HEK293 (cell line): ENCODE data around the gene RPS15.

Source experiments
- CTCF ChIA-PET: fragments of 350-600 bp; formaldehyde crosslinking; extraction: SDS; loops from one replicate; lab custom pipeline; 2021; ENCODE audit warnings: antibody characterized with exemption; lab: Yijun Ruan, JAX
- POLR2A ChIA-PET: fragments of 300-600 bp; formaldehyde crosslinking; extraction: SDS; loops from one replicate; lab custom pipeline; 2020; ENCODE audit warnings: antibody characterized with exemption, inconsistent platforms; lab: Yijun Ruan, JAX
- H3K27ac ChIP-seq: fragments of 200-500 bp; sonication (Bioruptor generic); 2 replicates; pipeline ENCODE4 v1.5.1; 2014; ENCODE audit warnings: low read depth, low read length, control low read depth, inconsistent platforms; ENCODE audit errors: extremely low read depth
- H3K36me3 ChIP-seq, 2 experiments: fragments of 200-500 bp in 1 of 2; sonication (Bioruptor generic) in 1 of 2; 1 replicate in 1 of 2; 2 replicates in 1 of 2; pipeline ENCODE4 v1.5.1; 2014 to 2017; ENCODE audit warnings: inconsistent platforms in 2 of 2, low read length in 2 of 2; ENCODE audit not compliant: control insufficient read depth in 2 of 2, insufficient read depth in 1 of 2
- H3K4me1 ChIP-seq: fragments of 200-500 bp; sonication (Bioruptor generic); 2 replicates; pipeline ENCODE4 v1.5.1; 2014; ENCODE audit warnings: mild to moderate bottlenecking, low read length, inconsistent platforms; ENCODE audit not compliant: control insufficient read depth, insufficient read depth
- H3K4me3 ChIP-seq: 2 replicates; pipeline ENCODE4 v1.5.1; 2011; ENCODE audit warnings: low read depth, mild to moderate bottlenecking, control low read depth, low read length, moderate library complexity
- H3K9me3 ChIP-seq: fragments of 200-500 bp; sonication (Bioruptor generic); 2 replicates; pipeline ENCODE4 v1.5.1; 2014; ENCODE audit warnings: low read depth, low read length, inconsistent platforms; ENCODE audit not compliant: control insufficient read depth, insufficient read depth
- BCL11A ChIP-seq: fragments of 450-650 bp; formaldehyde crosslinking; IDR thresholded peaks from 2 replicates; pipeline ENCODE4 v1.5.1; 2016; ENCODE audit warnings: low read depth, missing biosample characterization, missing genetic modification characterization
- EGR2 ChIP-seq: fragments of 450-650 bp; formaldehyde crosslinking; IDR thresholded peaks from 2 replicates; pipeline ENCODE4 v1.5.1; 2016; ENCODE audit warnings: low read depth, missing biosample characterization, missing genetic modification characterization
- GLIS2 ChIP-seq: fragments of 450-650 bp; formaldehyde crosslinking; IDR thresholded peaks from 2 replicates; pipeline ENCODE4 v1.5.1; 2016; ENCODE audit warnings: missing biosample characterization, missing genetic modification characterization
- IKZF3 ChIP-seq: fragments of 450-650 bp; IDR thresholded peaks from 2 replicates; pipeline ENCODE4 v1.5.0; 2018; ENCODE audit warnings: missing biosample characterization, mild to moderate bottlenecking, missing genetic modification characterization, moderate library complexity
- ZBTB7A ChIP-seq: fragments of 450-650 bp; formaldehyde crosslinking; IDR thresholded peaks from 2 replicates; pipeline ENCODE4 v1.5.1; 2016; ENCODE audit warnings: low read depth, missing biosample characterization, missing genetic modification characterization
- ZBTB8A ChIP-seq: fragments of 450-650 bp; formaldehyde crosslinking; IDR thresholded peaks from 2 replicates; pipeline ENCODE4 v1.5.1; 2016; ENCODE audit warnings: missing biosample characterization, missing genetic modification characterization
- ZFHX2 ChIP-seq: fragments of 450-650 bp; formaldehyde crosslinking; conservative IDR thresholded peaks from 2 replicates; pipeline ENCODE4 v1.5.1; 2016; ENCODE audit warnings: missing biosample characterization, missing genetic modification characterization
- ZFP69B ChIP-seq: fragments of 450-650 bp; formaldehyde crosslinking; IDR thresholded peaks from 2 replicates; pipeline ENCODE4 v1.5.1; 2016; ENCODE audit warnings: missing biosample characterization, missing genetic modification characterization
- ZIC2 ChIP-seq: fragments of 450-650 bp; formaldehyde crosslinking; IDR thresholded peaks from 2 replicates; pipeline ENCODE4 v1.5.1; 2016; ENCODE audit warnings: missing biosample characterization, missing genetic modification characterization
- ZNF202 ChIP-seq: fragments of 450-650 bp; formaldehyde crosslinking; IDR thresholded peaks from 2 replicates; pipeline ENCODE4 v1.5.1; 2016; ENCODE audit warnings: missing biosample characterization, missing genetic modification characterization, borderline replicate concordance
- ZNF302 ChIP-seq: fragments of 450-650 bp; formaldehyde crosslinking; IDR thresholded peaks from 2 replicates; pipeline ENCODE4 v1.5.1; 2016; ENCODE audit warnings: missing biosample characterization, missing genetic modification characterization, low read depth
- ZNF335 ChIP-seq: fragments of 450-650 bp; formaldehyde crosslinking; conservative IDR thresholded peaks from 2 replicates; pipeline ENCODE4 v1.5.1; 2016; ENCODE audit warnings: missing biosample characterization, missing genetic modification characterization
- ZNF350 ChIP-seq: fragments of 450-650 bp; formaldehyde crosslinking; IDR thresholded peaks from 2 replicates; pipeline ENCODE4 v1.5.0; 2017; ENCODE audit warnings: missing biosample characterization, mild to moderate bottlenecking, missing genetic modification characterization
- ZNF391 ChIP-seq: fragments of 450-650 bp; formaldehyde crosslinking; IDR thresholded peaks from 2 replicates; pipeline ENCODE4 v1.5.1; 2016; ENCODE audit warnings: low read depth, missing biosample characterization, missing genetic modification characterization, borderline replicate concordance
- ZNF404 ChIP-seq: fragments of 450-650 bp; formaldehyde crosslinking; IDR thresholded peaks from 2 replicates; pipeline ENCODE4 v1.5.1; 2017; ENCODE audit warnings: missing biosample characterization, missing genetic modification characterization
- TF ChIP-seq, protein P1 (sequence below): fragments of 450-650 bp; formaldehyde crosslinking; IDR thresholded peaks from 2 replicates; pipeline ENCODE4 v1.5.1; 2016; ENCODE audit warnings: missing biosample characterization, missing genetic modification characterization
- TF ChIP-seq, protein P2 (sequence below): fragments of 450-650 bp; formaldehyde crosslinking; IDR thresholded peaks from 2 replicates; pipeline ENCODE4 v1.5.1; 2016; ENCODE audit warnings: missing biosample characterization, missing genetic modification characterization
- TF ChIP-seq, protein P3 (sequence below): fragments of 450-650 bp; formaldehyde crosslinking; IDR thresholded peaks from 2 replicates; pipeline ENCODE4 v1.5.1; 2016; ENCODE audit warnings: missing biosample characterization, missing genetic modification characterization
- TF ChIP-seq, protein P4 (sequence below): fragments of 450-650 bp; formaldehyde crosslinking; IDR thresholded peaks from 2 replicates; pipeline ENCODE4 v1.5.1; 2017; ENCODE audit warnings: missing biosample characterization, missing genetic modification characterization
- TF ChIP-seq, protein P5 (sequence below): fragments of 450-650 bp; formaldehyde crosslinking; IDR thresholded peaks from 2 replicates; pipeline ENCODE4 v1.5.1; 2016; ENCODE audit warnings: missing biosample characterization, missing genetic modification characterization
- TF ChIP-seq, protein P6 (sequence below): fragments of 450-650 bp; formaldehyde crosslinking; IDR thresholded peaks from 2 replicates; pipeline ENCODE4 v1.5.1; 2016; ENCODE audit warnings: missing biosample characterization, missing genetic modification characterization

Gene RPS15

DNA sequence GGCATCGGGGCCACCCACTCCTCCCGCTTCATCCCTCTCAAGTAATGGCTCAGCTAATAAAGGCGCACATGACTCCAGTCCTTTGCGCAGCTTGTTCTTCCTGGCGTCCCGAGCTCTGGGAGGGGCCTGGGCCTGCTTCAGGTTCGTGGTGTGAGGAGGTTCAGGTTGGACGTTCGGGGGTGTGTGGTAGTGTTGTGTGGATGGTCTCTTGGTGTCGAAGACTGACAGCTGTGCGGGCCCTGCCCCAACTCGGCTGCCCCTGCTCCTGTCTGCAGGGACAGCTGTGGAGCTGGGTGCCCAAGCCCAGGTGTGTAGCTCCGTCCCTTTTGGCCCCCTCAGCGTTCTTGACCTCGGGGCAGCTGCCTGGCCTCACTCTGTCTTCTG, 2.2 kb downstream of the RPS15 start (continued):
- TF ChIP-seq, protein P1, sequence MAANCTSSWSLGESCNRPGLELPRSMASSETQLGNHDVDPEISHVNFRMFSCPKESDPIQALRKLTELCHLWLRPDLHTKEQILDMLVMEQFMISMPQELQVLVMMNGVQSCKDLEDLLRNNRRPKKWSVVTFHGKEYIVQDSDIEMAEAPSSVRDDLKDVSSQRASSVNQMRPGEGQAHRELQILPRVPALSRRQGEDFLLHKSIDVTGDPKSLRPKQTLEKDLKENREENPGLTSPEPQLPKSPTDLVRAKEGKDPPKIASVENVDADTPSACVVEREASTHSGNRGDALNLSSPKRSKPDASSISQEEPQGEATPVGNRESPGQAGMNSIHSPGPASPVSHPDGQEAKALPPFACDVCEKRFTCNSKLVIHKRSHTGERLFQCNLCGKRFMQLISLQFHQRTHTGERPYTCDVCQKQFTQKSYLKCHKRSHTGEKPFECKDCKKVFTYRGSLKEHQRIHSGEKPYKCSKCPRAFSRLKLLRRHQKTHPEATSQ (tag by site-specific recombination) = no peak
- TF ChIP-seq ZNF391 (tag by site-specific recombination) = 0 out of 2 replicates have a peak, but pooled peaks have one; percentile 32
- TF ChIP-seq, protein P2, sequence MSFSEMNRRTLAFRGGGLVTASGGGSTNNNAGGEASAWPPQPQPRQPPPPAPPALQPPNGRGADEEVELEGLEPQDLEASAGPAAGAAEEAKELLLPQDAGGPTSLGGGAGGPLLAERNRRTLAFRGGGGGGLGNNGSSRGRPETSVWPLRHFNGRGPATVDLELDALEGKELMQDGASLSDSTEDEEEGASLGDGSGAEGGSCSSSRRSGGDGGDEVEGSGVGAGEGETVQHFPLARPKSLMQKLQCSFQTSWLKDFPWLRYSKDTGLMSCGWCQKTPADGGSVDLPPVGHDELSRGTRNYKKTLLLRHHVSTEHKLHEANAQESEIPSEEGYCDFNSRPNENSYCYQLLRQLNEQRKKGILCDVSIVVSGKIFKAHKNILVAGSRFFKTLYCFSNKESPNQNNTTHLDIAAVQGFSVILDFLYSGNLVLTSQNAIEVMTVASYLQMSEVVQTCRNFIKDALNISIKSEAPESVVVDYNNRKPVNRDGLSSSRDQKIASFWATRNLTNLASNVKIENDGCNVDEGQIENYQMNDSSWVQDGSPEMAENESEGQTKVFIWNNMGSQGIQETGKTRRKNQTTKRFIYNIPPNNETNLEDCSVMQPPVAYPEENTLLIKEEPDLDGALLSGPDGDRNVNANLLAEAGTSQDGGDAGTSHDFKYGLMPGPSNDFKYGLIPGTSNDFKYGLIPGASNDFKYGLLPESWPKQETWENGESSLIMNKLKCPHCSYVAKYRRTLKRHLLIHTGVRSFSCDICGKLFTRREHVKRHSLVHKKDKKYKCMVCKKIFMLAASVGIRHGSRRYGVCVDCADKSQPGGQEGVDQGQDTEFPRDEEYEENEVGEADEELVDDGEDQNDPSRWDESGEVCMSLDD (tag by site-specific recombination) = 0 out of 2 replicates have a peak, but pooled peaks have one; percentile 12
- TF ChIP-seq ZNF202 = no peak
- TF ChIP-seq, protein P3, sequence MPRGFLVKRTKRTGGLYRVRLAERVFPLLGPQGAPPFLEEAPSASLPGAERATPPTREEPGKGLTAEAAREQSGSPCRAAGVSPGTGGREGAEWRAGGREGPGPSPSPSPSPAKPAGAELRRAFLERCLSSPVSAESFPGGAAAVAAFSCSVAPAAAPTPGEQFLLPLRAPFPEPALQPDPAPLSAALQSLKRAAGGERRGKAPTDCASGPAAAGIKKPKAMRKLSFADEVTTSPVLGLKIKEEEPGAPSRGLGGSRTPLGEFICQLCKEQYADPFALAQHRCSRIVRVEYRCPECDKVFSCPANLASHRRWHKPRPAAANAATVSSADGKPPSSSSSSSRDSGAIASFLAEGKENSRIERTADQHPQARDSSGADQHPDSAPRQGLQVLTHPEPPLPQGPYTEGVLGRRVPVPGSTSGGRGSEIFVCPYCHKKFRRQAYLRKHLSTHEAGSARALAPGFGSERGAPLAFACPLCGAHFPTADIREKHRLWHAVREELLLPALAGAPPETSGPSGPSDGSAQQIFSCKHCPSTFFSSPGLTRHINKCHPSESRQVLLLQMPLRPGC (tag by site-specific recombination) = 0 out of 2 replicates have a peak, but pooled peaks have one; percentile 17
- TF ChIP-seq ZNF404 (tag by site-specific recombination) = no peak
- no peak for TF ChIP-seq IKZF3
- TF ChIP-seq ZFHX2 (tag by site-specific recombination) = peak; percentile 25

DNA sequence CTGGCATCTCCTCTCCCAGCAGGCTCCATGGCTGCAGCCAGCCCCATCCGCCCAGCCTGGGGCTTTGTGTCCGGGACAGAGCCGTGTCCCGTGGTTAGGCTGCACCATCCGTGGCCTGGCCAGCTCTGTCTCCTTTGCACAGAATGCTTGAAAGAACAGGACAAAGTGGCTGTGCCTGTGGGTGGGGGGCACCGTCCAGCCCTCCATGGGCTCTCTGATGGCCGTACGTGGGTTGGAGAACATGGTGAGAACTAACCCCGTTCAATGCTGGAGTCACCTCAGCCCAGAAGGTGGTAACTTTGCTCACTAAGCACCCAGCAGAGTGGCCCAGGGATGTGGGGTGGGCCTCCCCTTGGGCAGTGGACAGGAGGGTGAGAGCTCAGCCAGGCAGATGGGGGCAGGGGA, 2.8 kb downstream of the RPS15 start:
- Histone ChIP-seq H3K36me3 (peaks cover 15 to 39% of the 10 kb centered on the region in 2 experiments; a peak in 2 of 3 replicates), H3K4me1 (peaks cover 16% of the 10 kb centered on the region), H3K27ac (peak overlapping the region; percentile 100), H3K4me3 (no peak overlapping the region), H3K9me3 (no peaks in the 10 kb centered on the region)
- ChIA-PET CTCF (no interaction called here), POLR2A (interaction anchor here (1.0 to 1.8 kb wide), 2 partner anchors 12 to 20 kb away, joined by 7 to 10 read pairs; no protein-coding TSS in a partner anchor)
- TF ChIP-seq ZNF350 (tag by site-specific recombination) (no peak), ZIC2 (tag by site-specific recombination) (peak; percentile 82), ZFP69B (tag by site-specific recombination) (peak; percentile 26; the same call in 1 of the 2 replicates), ZNF302 (tag by site-specific recombination) (no peak), BCL11A (tag by site-specific recombination) (peak; percentile 15; the same call in 1 of the 2 replicates), ZNF335 (tag by site-specific recombination) (no peak), GLIS2 (tag by site-specific recombination) (peak; percentile 70), ZBTB8A (0 out of 2 replicates have a peak, but pooled peaks have one; percentile 14), EGR2 (tag by site-specific recombination) (0 out of 2 replicates have a peak, but pooled peaks have one; percentile 22), ZBTB7A (tag by site-specific recombination) (peak; percentile 53; the same call in 1 of the 2 replicates)
- TF ChIP-seq, protein P4, sequence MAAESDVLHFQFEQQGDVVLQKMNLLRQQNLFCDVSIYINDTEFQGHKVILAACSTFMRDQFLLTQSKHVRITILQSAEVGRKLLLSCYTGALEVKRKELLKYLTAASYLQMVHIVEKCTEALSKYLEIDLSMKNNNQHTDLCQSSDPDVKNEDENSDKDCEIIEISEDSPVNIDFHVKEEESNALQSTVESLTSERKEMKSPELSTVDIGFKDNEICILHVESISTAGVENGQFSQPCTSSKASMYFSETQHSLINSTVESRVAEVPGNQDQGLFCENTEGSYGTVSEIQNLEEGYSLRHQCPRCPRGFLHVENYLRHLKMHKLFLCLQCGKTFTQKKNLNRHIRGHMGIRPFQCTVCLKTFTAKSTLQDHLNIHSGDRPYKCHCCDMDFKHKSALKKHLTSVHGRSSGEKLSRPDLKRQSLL = peak; percentile 61
- TF ChIP-seq, protein P5, sequence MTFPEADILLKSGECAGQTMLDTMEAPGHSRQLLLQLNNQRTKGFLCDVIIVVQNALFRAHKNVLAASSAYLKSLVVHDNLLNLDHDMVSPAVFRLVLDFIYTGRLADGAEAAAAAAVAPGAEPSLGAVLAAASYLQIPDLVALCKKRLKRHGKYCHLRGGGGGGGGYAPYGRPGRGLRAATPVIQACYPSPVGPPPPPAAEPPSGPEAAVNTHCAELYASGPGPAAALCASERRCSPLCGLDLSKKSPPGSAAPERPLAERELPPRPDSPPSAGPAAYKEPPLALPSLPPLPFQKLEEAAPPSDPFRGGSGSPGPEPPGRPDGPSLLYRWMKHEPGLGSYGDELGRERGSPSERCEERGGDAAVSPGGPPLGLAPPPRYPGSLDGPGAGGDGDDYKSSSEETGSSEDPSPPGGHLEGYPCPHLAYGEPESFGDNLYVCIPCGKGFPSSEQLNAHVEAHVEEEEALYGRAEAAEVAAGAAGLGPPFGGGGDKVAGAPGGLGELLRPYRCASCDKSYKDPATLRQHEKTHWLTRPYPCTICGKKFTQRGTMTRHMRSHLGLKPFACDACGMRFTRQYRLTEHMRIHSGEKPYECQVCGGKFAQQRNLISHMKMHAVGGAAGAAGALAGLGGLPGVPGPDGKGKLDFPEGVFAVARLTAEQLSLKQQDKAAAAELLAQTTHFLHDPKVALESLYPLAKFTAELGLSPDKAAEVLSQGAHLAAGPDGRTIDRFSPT (tag by site-specific recombination) = 0 out of 2 replicates have a peak, but pooled peaks have one; percentile 14
- TF ChIP-seq, protein P6, sequence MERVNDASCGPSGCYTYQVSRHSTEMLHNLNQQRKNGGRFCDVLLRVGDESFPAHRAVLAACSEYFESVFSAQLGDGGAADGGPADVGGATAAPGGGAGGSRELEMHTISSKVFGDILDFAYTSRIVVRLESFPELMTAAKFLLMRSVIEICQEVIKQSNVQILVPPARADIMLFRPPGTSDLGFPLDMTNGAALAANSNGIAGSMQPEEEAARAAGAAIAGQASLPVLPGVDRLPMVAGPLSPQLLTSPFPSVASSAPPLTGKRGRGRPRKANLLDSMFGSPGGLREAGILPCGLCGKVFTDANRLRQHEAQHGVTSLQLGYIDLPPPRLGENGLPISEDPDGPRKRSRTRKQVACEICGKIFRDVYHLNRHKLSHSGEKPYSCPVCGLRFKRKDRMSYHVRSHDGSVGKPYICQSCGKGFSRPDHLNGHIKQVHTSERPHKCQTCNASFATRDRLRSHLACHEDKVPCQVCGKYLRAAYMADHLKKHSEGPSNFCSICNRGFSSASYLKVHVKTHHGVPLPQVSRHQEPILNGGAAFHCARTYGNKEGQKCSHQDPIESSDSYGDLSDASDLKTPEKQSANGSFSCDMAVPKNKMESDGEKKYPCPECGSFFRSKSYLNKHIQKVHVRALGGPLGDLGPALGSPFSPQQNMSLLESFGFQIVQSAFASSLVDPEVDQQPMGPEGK (tag by site-specific recombination) = peak; percentile 10; the same call in 1 of the 2 replicates
